ENCODE results near the gene NDUFAF4. TPM values are rescaled to one million over a fixed set of nuclear protein-coding genes. Genes with fewer than 3 reads are reported as not detected.

The NDUFAF4 gene
- total RNA-seq = 12.0 TPM

GRCh38 chr6:96897396-96898240 lies at the start of gene NDUFAF4:
TSS of gene NDUFAF4 (minus strand) at chr6:96897891. CDS start at chr6:96897801, 90 bp downstream.
- H3K27me3 ChIP-seq (ENCODE audit: control insufficient read depth in 3 of 3, insufficient read depth in 3 of 3, low read length in 3 of 3) = no peaks in the 10 kb centered on the region
- peaks cover 9 to 22% (median 18%) of the 10 kb centered on the region in 3 donors for H3K4me1 ChIP-seq (ENCODE audit: control insufficient read depth in 3 of 3, insufficient read depth in 3 of 3, low read length in 3 of 3)
- peak within 1 kb of the TSS; percentile 91 to 97 (median 94) for H3K4me3 ChIP-seq (ENCODE audit: low read length in 3 of 3)
- peaks cover 15 to 26% (median 18%) of the 10 kb centered on the region in 3 donors for H3K36me3 ChIP-seq (ENCODE audit: control insufficient read depth in 3 of 3, insufficient read depth in 3 of 3, low read length in 3 of 3)
- peak within 1 kb of the TSS; percentile 90 to 92 (median 91) for H3K9ac ChIP-seq (ENCODE audit: low read depth in 1 of 3, low read length in 3 of 3)
- peak within 1 kb of the TSS; percentile 91 for H3K27ac ChIP-seq (ENCODE audit: low read depth, low read length)
- H3K9me3 ChIP-seq (ENCODE audit: control insufficient read depth in 3 of 3, low read length in 3 of 3) = no peaks in the 10 kb centered on the region

- no peak overlapping the region for H3K27ac ChIP-seq (ENCODE audit: low read depth, low read length)
- no peaks in the 10 kb centered on the region for H3K9me3 ChIP-seq (ENCODE audit: control insufficient read depth in 3 of 3, low read length in 3 of 3)
- peaks cover 0 to 4% (median 0%) of the 10 kb centered on the region in 3 donors for H3K27me3 ChIP-seq (ENCODE audit: control insufficient read depth in 3 of 3, insufficient read depth in 3 of 3, low read length in 3 of 3)
- no peaks in the 10 kb centered on the region for H3K4me1 ChIP-seq (ENCODE audit: control insufficient read depth in 3 of 3, insufficient read depth in 3 of 3, low read length in 3 of 3)
- no peak overlapping the region for H3K9ac ChIP-seq (ENCODE audit: low read depth in 1 of 3, low read length in 3 of 3)
- no peaks in the 10 kb centered on the region for H3K36me3 ChIP-seq (ENCODE audit: control insufficient read depth in 3 of 3, insufficient read depth in 3 of 3, low read length in 3 of 3)
- H3K4me3 ChIP-seq (ENCODE audit: low read length in 3 of 3) = no peak overlapping the region
These were observed 49.4 kb upstream of the NDUFAF4 start for GRCh38 chr6:96947055-96947454.

- Histone ChIP-seq H3K27ac (ENCODE audit: low read depth, low read length) (no peak overlapping the region), H3K9me3 (ENCODE audit: control insufficient read depth in 3 of 3, low read length in 3 of 3) (no peaks in the 10 kb centered on the region), H3K9ac (ENCODE audit: low read depth in 1 of 3, low read length in 3 of 3) (no peak overlapping the region), H3K4me1 (ENCODE audit: control insufficient read depth in 3 of 3, insufficient read depth in 3 of 3, low read length in 3 of 3) (peaks cover 0 to 5% (median 0%) of the 10 kb centered on the region in 3 donors), H3K4me3 (ENCODE audit: low read length in 3 of 3) (no peak overlapping the region), H3K36me3 (ENCODE audit: control insufficient read depth in 3 of 3, insufficient read depth in 3 of 3, low read length in 3 of 3) (no peaks in the 10 kb centered on the region), H3K27me3 (ENCODE audit: control insufficient read depth in 3 of 3, insufficient read depth in 3 of 3, low read length in 3 of 3) (peaks cover 0 to 4% (median 0%) of the 10 kb centered on the region in 3 donors)
These were observed 46.0 kb upstream of the NDUFAF4 start for GRCh38 chr6:96943555-96944215.

GRCh38 chr6:96942676-96943075 lies 45.0 kb upstream of the NDUFAF4 start:
- Histone ChIP-seq H3K4me1 (ENCODE audit: control insufficient read depth in 3 of 3, insufficient read depth in 3 of 3, low read length in 3 of 3) (peaks cover 0 to 5% (median 0%) of the 10 kb centered on the region in 3 donors), H3K27ac (ENCODE audit: low read depth, low read length) (no peak overlapping the region), H3K4me3 (ENCODE audit: low read length in 3 of 3) (no peak overlapping the region), H3K27me3 (ENCODE audit: control insufficient read depth in 3 of 3, insufficient read depth in 3 of 3, low read length in 3 of 3) (peaks cover 0 to 4% (median 0%) of the 10 kb centered on the region in 3 donors), H3K9ac (ENCODE audit: low read depth in 1 of 3, low read length in 3 of 3) (no peak overlapping the region), H3K9me3 (ENCODE audit: control insufficient read depth in 3 of 3, low read length in 3 of 3) (no peaks in the 10 kb centered on the region), H3K36me3 (ENCODE audit: control insufficient read depth in 3 of 3, insufficient read depth in 3 of 3, low read length in 3 of 3) (no peaks in the 10 kb centered on the region)

- H3K9me3 ChIP-seq (ENCODE audit: control insufficient read depth in 3 of 3, low read length in 3 of 3) = no peaks in the 10 kb centered on the region
These were observed 42.6 kb upstream of the NDUFAF4 start for GRCh38 chr6:96940322-96940721.

GRCh38 chr6:96939007-96939805 lies 41.5 kb upstream of the NDUFAF4 start:
- H3K4me1 ChIP-seq (ENCODE audit: control insufficient read depth in 3 of 3, insufficient read depth in 3 of 3, low read length in 3 of 3) = peaks cover 0 to 5% (median 0%) of the 10 kb centered on the region in 3 donors
- H3K36me3 ChIP-seq (ENCODE audit: control insufficient read depth in 3 of 3, insufficient read depth in 3 of 3, low read length in 3 of 3) = no peaks in the 10 kb centered on the region
- no peak overlapping the region for H3K9ac ChIP-seq (ENCODE audit: low read depth in 1 of 3, low read length in 3 of 3)
- H3K9me3 ChIP-seq (ENCODE audit: control insufficient read depth in 3 of 3, low read length in 3 of 3) = no peaks in the 10 kb centered on the region
- H3K27me3 ChIP-seq (ENCODE audit: control insufficient read depth in 3 of 3, insufficient read depth in 3 of 3, low read length in 3 of 3) = no peaks in the 10 kb centered on the region
- no peak overlapping the region for H3K27ac ChIP-seq (ENCODE audit: low read depth, low read length)
- H3K4me3 ChIP-seq (ENCODE audit: low read length in 3 of 3) = no peak overlapping the region

More at GRCh38 chr6:96940322-96940721, 42.6 kb upstream of the NDUFAF4 start:
- no peak overlapping the region for H3K27ac ChIP-seq (ENCODE audit: low read depth, low read length)
- peaks cover 0 to 5% (median 0%) of the 10 kb centered on the region in 3 donors for H3K4me1 ChIP-seq (ENCODE audit: control insufficient read depth in 3 of 3, insufficient read depth in 3 of 3, low read length in 3 of 3)
- H3K4me3 ChIP-seq (ENCODE audit: low read length in 3 of 3) = no peak overlapping the region
- peaks cover 0 to 3% (median 0%) of the 10 kb centered on the region in 3 donors for H3K27me3 ChIP-seq (ENCODE audit: control insufficient read depth in 3 of 3, insufficient read depth in 3 of 3, low read length in 3 of 3)
- no peaks in the 10 kb centered on the region for H3K36me3 ChIP-seq (ENCODE audit: control insufficient read depth in 3 of 3, insufficient read depth in 3 of 3, low read length in 3 of 3)
- H3K9ac ChIP-seq (ENCODE audit: low read depth in 1 of 3, low read length in 3 of 3) = no peak overlapping the region

- Histone ChIP-seq H3K9me3 (ENCODE audit: control insufficient read depth in 3 of 3, low read length in 3 of 3) (no peaks in the 10 kb centered on the region), H3K4me3 (ENCODE audit: low read length in 3 of 3) (no peak overlapping the region)
These were observed 36.4 kb upstream of the NDUFAF4 start for GRCh38 chr6:96934087-96934486.

GRCh38 chr6:96931198-96931597 lies 33.5 kb upstream of the NDUFAF4 start:
- H3K36me3 ChIP-seq (ENCODE audit: control insufficient read depth in 3 of 3, insufficient read depth in 3 of 3, low read length in 3 of 3) = no peaks in the 10 kb centered on the region
- H3K9me3 ChIP-seq (ENCODE audit: control insufficient read depth in 3 of 3, low read length in 3 of 3) = no peaks in the 10 kb centered on the region
- no peaks in the 10 kb centered on the region for H3K27me3 ChIP-seq (ENCODE audit: control insufficient read depth in 3 of 3, insufficient read depth in 3 of 3, low read length in 3 of 3)
- H3K4me3 ChIP-seq (ENCODE audit: low read length in 3 of 3) = no peak overlapping the region
- H3K27ac ChIP-seq (ENCODE audit: low read depth, low read length) = no peak overlapping the region
- H3K9ac ChIP-seq (ENCODE audit: low read depth in 1 of 3, low read length in 3 of 3) = no peak overlapping the region
- no peaks in the 10 kb centered on the region for H3K4me1 ChIP-seq (ENCODE audit: control insufficient read depth in 3 of 3, insufficient read depth in 3 of 3, low read length in 3 of 3)

More at GRCh38 chr6:96934087-96934486, 36.4 kb upstream of the NDUFAF4 start:
- H3K27me3 ChIP-seq (ENCODE audit: control insufficient read depth in 3 of 3, insufficient read depth in 3 of 3, low read length in 3 of 3) = no peaks in the 10 kb centered on the region
- H3K27ac ChIP-seq (ENCODE audit: low read depth, low read length) = no peak overlapping the region
- H3K9ac ChIP-seq (ENCODE audit: low read depth in 1 of 3, low read length in 3 of 3) = no peak overlapping the region
- H3K4me1 ChIP-seq (ENCODE audit: control insufficient read depth in 3 of 3, insufficient read depth in 3 of 3, low read length in 3 of 3) = peaks cover 0 to 4% (median 0%) of the 10 kb centered on the region in 3 donors
- H3K36me3 ChIP-seq (ENCODE audit: control insufficient read depth in 3 of 3, insufficient read depth in 3 of 3, low read length in 3 of 3) = no peaks in the 10 kb centered on the region

GRCh38 chr6:96929741-96930140 lies 32.0 kb upstream of the NDUFAF4 start:
- Histone ChIP-seq H3K4me3 (ENCODE audit: low read length in 3 of 3) (no peak overlapping the region), H3K27me3 (ENCODE audit: control insufficient read depth in 3 of 3, insufficient read depth in 3 of 3, low read length in 3 of 3) (no peaks in the 10 kb centered on the region), H3K4me1 (ENCODE audit: control insufficient read depth in 3 of 3, insufficient read depth in 3 of 3, low read length in 3 of 3) (peaks cover 3% of the 10 kb centered on the region in 3 donors), H3K36me3 (ENCODE audit: control insufficient read depth in 3 of 3, insufficient read depth in 3 of 3, low read length in 3 of 3) (no peaks in the 10 kb centered on the region), H3K9me3 (ENCODE audit: control insufficient read depth in 3 of 3, low read length in 3 of 3) (no peaks in the 10 kb centered on the region), H3K9ac (ENCODE audit: low read depth in 1 of 3, low read length in 3 of 3) (no peak overlapping the region), H3K27ac (ENCODE audit: low read depth, low read length) (no peak overlapping the region)
